A549 (cell line): ENCODE measurements around the gene SAPCD1.

ENCODE experiments used
- JUN ChIP-seq, 2 experiments: fragments of >200 bp; sonication (Bioruptor Twin); formaldehyde crosslinking; IDR thresholded peaks; 2 replicates in 1 of 2; 3 replicates in 1 of 2; pipeline ENCODE4 v1.6.1; 2016 to 2017
- SMC3 ChIP-seq: fragments of >200 bp; sonication (Bioruptor Twin); formaldehyde crosslinking; IDR thresholded peaks from 3 replicates; pipeline ENCODE4 v1.6.1; 2018; ENCODE audit warnings: inconsistent platforms
- TF ChIP-seq, protein P1 (sequence below): fragments of >200 bp; sonication (Bioruptor Twin); formaldehyde crosslinking; IDR thresholded peaks from 3 replicates; pipeline ENCODE4 v1.5.1; 2016

DNA sequence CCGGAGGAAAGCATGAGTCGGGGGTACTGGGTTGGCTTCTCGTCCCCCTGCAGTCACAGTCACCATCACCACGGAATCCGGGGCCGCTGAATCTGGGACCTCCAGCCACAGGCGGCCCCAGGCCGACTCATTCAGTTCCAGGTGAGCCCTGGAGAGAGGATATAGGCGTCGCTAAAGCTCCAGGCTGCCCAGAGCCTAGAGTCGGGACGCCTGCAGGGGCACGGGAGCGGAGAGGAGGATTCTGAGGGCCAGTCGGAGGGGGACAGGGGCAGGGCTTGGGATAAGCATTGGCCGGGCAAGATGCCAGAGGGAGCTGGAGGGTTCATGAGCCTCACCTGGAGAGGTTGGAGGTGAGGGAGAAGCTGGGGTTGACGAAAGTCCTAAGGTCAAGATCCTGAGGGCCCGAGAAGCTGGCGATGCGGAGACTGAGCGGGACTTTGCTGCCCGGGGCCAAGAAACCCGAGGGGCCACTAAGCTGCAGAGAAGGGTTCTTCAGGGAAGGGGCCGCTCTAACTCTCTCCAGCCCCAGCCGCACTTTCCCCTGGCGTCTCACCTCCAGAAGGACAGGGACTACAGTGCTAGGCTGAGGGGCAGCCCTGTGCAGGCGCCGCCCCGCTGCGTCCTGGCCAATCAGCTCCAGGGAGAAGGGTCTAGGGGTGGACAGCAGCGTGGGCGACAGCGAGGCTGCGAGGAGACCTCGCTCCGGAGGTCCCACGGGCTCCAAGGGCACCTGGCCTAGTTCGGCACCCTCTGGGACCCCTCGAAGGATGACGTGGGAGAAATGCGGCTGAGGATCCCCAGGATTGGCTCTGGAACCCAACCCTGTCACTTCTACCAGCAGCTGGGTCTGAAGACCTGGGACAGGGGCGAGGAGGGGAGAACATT is 3.7 kb downstream of the SAPCD1 start:
- TF ChIP-seq, protein P1, sequence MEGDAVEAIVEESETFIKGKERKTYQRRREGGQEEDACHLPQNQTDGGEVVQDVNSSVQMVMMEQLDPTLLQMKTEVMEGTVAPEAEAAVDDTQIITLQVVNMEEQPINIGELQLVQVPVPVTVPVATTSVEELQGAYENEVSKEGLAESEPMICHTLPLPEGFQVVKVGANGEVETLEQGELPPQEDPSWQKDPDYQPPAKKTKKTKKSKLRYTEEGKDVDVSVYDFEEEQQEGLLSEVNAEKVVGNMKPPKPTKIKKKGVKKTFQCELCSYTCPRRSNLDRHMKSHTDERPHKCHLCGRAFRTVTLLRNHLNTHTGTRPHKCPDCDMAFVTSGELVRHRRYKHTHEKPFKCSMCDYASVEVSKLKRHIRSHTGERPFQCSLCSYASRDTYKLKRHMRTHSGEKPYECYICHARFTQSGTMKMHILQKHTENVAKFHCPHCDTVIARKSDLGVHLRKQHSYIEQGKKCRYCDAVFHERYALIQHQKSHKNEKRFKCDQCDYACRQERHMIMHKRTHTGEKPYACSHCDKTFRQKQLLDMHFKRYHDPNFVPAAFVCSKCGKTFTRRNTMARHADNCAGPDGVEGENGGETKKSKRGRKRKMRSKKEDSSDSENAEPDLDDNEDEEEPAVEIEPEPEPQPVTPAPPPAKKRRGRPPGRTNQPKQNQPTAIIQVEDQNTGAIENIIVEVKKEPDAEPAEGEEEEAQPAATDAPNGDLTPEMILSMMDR, result no peak
- TF ChIP-seq SMC3, result no peak
- TF ChIP-seq JUN (IDR thresholded peaks at IDR 0.05), result no peak
